ENCODE data around the gene MFSD6.
"Not testable (repeated sequence)": the region's sequence is repeated elsewhere in the genome, so short reads cannot be mapped to it uniquely, and the experiment has no call there.

The MFSD6 gene

GRCh38 chr2:190407662-190408537, at the start of gene MFSD6:
Gene MFSD6 (plus strand): TSS chr2:190408355. CDS start chr2:190436030, 27,675 bp downstream.
- DNase-seq (ENCODE audit: low spot score), result peak; percentile 61

- not testable (repeated sequence) for DNase-seq (ENCODE audit: low spot score)
Measured at GRCh38 chr2:190358655-190359448, 49.3 kb upstream of the MFSD6 start.

- no peak for DNase-seq (ENCODE audit: low spot score)
Measured at GRCh38 chr2:190360561-190360960, 47.6 kb upstream of the MFSD6 start.

- no peak for DNase-seq (ENCODE audit: low spot score)
Measured at GRCh38 chr2:190360965-190361364, 47.2 kb upstream of the MFSD6 start.

- DNase-seq (ENCODE audit: low spot score), result no peak
Measured at GRCh38 chr2:190361572-190361971, 46.6 kb upstream of the MFSD6 start.

GRCh38 chr2:190362894-190363293, 45.3 kb upstream of the MFSD6 start:
- DNase-seq (ENCODE audit: low spot score), result no peak

- no peak for DNase-seq (ENCODE audit: low spot score)
Measured at GRCh38 chr2:190365499-190366204, 42.5 kb upstream of the MFSD6 start.

- DNase-seq (ENCODE audit: low spot score), result no peak
Measured at GRCh38 chr2:190366248-190366753, 41.9 kb upstream of the MFSD6 start.

GRCh38 chr2:190367091-190367490, 41.1 kb upstream of the MFSD6 start:
- DNase-seq (ENCODE audit: low spot score), result no peak

GRCh38 chr2:190369635-190370034, 38.5 kb upstream of the MFSD6 start:
- no peak for DNase-seq (ENCODE audit: low spot score)

- no peak for DNase-seq (ENCODE audit: low spot score)
Measured at GRCh38 chr2:190376083-190376482, 32.1 kb upstream of the MFSD6 start.

- no peak for DNase-seq (ENCODE audit: low spot score)
Measured at GRCh38 chr2:190376591-190377245, 31.4 kb upstream of the MFSD6 start.

GRCh38 chr2:190378880-190379237, 29.3 kb upstream of the MFSD6 start:
- no peak for DNase-seq (ENCODE audit: low spot score)

GRCh38 chr2:190379249-190379964, 28.7 kb upstream of the MFSD6 start:
- DNase-seq (ENCODE audit: low spot score), result no peak

- no peak for DNase-seq (ENCODE audit: low spot score)
Measured at GRCh38 chr2:190380962-190381412, 27.2 kb upstream of the MFSD6 start.

- no peak for DNase-seq (ENCODE audit: low spot score)
Measured at GRCh38 chr2:190382851-190383250, 25.3 kb upstream of the MFSD6 start.

GRCh38 chr2:190387422-190387821, 20.7 kb upstream of the MFSD6 start:
- DNase-seq (ENCODE audit: low spot score), result no peak

GRCh38 chr2:190396271-190396670, 11.9 kb upstream of the MFSD6 start:
- no peak for DNase-seq (ENCODE audit: low spot score)

GRCh38 chr2:190402986-190403603, 5.1 kb upstream of the MFSD6 start:
- DNase-seq (ENCODE audit: low spot score), result no peak

GRCh38 chr2:190404487-190404886, 3.7 kb upstream of the MFSD6 start:
- peak; percentile 40 for DNase-seq (ENCODE audit: low spot score)

- DNase-seq (ENCODE audit: low spot score), result no peak
Measured at GRCh38 chr2:190405070-190405469, 3.1 kb upstream of the MFSD6 start.

Measured in AG08396 (cell line).